Stimulated activated CD4-positive, alpha-beta T cell treated with anti-CD3 and anti-CD28 coated beads, TNF-alpha, amount 100 ng/mL, for 24 hours (primary cell): Measurements from ENCODE around the gene MEIS1.

Source experiments
- DNase-seq, 3 experiments: peaks; one replicate each; pipeline ENCODE4 v3.0.0-alpha.2; 2020; ENCODE audit warnings: low read depth in 3 of 3

MEIS1 gene

DNA sequence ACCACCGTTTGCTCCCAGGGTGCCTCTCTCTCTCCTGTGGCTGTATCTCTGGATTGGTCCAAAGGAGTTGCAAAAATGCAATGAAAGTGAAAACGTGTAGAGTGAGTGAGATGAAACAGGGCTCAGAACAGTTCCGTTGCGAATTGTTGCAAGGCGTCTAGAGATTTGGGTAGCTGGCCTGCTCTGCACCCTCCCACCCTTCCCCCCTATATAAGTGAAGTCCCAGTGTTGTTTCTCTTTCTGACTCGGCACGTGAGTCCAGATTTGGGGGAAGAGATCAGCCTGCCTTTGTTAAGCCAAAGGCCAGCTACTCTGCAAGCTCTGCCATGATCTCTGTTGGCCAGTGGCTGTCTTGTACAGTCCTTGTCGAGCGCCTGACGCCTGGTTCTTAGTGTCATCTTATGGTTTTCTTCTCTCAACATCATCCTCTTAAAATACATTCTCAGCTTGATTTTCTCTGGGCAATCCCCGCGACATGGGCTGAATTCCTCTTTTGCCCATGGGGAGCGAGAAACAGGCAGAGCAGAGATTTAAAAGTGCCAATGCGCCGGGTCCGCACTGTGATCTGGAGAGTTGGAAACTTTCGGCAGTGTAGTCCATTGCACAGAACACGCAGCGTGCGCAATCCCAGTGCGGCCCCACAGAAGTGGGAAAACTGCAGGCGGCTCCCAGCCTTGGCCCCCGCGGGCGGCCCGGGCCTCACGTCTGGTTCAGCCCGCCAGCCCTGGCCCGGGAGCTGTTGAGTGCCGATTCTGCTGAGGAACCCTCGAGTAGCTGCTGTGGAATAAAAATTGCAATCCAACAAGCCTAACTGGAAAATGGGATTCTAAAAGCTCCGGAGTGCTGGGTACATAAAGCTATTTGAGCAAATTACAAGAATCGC lies 9.3 kb downstream of the MEIS1 start:
- DNase-seq = no peak

GRCh38 chr2:66445076-66445924 lies 10.4 kb downstream of the MEIS1 start:
- no peak for DNase-seq

GRCh38 chr2:66445925-66446871 lies 11.3 kb downstream of the MEIS1 start:
- DNase-seq = no peak

DNA sequence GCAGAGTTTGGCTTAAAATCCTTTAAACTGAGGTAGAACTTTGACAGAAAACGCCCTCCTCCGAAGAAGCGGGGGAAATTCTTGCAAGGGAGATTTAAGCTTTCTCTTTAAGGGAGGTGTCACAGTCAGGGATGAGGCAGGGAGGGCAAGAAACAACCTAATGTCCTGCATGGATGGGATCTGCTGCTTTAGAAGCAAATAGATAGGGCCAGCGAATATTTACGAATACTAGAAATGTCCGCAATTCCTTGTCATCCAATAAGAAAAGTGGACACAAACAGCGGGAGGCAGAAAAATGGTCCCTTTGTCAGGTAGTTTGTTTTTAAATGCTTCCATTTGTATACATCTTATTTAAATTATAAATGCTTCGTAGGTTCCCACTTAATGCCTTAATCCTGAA lies 12.0 kb downstream of the MEIS1 start:
- no peak for DNase-seq

DNA sequence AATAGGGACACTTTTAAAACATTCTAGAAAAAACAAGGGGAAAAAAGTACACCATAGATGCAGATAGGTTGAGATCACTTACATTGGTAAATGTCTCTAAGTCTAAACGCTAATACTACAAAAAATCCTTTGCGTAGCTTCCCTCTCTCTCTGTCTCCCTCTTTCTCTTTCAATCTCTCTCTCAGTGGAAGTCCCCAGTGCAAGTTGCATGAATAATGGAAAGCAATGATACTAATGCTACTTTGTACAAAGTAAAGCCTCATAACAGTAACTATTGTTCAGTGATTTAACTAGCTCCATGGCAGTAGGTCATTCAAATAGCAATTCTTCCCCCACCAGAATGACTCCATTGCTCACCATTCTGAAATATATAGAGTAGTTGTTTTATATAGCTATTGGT lies 12.8 kb downstream of the MEIS1 start:
- DNase-seq = no peak

DNA sequence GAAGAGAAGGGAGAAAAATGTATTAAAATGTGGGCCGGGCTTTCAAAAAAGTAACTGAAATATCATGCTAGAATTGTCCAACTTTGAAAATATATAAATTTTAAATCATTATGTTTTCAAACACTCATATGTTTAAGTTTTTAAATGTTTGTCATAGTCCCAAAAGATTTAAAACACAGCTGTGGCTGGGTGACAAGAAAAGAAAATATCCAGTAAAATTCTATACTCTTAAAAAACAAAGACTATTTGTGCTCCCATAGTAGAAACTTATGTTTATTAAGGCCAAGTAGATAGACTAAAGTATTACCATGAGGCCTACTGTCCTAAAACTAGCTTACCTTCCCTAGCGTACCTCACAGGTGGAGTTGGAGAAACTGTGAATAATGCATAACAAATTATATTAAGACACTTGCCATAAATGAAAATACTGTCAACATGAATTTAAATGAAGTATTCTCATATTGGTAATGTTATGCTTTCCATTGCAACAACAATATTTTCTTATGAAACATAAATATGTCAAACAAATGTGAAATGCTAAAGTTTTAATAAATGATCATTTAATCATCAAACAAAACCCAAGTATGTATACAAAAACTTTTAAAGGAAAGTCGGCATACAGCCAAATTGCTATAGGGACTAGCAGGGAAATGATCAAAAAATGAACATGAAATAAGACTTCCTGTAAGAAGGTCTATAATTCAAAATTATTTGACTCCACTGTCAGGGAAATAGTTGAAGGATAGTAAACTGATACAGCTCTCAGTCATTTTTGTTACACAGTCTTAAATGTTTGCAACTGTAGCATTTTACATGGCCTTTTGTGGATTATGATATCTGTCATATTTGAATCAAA lies 13.4 kb downstream of the MEIS1 start:
- no peak for DNase-seq

DNA sequence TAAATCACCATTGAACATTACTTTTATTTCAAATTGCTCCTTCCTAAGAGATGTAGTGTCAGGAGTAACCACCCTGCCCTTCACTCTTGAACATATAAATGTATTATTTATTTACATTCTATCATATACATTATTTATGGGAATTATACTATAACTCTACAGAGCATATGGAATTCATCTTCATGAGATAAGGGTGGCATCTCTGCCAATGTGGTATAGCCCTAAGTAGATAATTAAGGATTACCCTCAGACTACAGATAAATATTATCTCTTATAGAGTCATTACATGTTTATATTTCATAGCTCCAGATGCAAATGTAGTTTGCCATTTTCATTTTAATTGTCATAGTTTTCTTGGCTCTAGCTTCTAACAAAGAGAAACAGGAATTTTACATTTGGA lies 17.3 kb downstream of the MEIS1 start:
- no peak for DNase-seq

DNA sequence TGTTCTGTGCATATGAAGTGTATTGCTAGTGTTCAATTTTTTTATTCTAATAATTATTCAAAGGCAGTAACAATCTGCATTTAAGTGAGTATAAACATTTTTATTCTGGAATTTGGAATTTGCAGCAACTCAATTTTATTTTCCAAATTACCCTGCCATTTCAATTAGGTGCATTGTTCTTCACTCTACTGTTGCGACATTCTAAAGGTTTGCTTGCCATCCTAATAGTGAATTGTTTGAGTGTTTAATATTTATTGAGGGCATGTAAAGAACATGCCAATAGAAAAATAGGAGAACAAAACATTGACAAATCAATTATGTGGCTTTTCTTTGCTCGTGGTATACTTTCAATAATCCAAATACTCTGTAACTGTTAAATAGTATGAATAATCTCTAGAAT lies 18.0 kb downstream of the MEIS1 start:
- DNase-seq = no peak

DNA sequence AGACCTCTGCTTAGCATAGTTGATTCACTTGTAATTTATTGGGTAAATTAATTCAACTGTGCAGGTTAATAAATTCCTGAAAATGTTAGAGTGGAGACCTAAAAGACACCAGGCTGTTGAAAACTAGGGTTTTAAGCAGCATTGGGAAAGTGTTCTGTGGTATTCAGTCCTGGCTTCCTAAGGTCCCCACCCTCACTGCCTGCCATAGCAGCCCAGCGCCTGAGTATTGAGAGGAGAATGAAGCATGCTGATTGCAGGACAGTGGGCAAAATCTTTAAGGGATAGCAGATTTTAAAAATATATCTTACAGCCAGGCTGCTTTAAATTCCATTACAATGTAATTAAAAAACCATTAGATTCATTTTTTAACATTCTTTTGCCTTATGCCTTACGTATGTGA lies 20.6 kb downstream of the MEIS1 start:
- DNase-seq = no peak

DNA sequence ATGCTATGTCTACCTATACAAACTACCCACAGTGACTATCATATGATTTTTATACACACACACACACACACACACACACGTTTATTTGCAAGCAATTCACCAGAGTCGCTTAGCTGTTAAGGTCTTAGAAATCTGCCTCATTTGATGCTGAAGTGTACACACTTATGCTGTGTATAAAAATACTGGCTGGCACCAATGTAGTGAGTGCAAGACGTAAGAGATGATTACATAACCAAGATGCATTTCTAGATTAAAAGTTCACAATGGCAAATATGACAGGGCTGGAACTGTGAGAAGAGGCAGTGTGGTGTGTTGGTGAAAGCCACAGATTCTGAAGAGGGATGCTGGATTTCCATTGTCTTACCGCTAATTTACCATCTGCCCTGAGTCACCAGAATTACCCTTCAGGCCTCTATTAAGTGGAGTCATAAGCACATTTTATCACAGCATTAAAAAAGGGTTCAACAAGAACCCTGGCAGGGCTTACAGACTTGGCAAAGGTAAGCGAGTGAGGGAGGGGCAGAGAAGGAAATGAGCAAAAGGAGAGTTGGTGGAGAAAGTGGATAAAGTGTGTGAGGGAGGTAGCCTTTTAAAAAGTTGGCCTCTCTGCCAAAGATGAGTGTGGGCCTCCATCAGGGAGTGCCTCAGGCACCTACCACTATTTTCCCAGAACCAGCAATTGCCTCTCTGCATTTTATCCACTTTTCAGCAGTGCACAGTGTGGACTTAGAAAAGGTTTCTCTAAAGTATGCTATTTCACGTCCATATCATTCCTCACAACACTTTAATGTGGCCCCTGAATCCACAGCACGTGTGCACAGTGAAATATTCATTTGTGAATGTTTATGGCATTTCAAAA lies 21.5 kb downstream of the MEIS1 start:
- no peak for DNase-seq

- no peak for DNase-seq
Measured at GRCh38 chr2:66457545-66457944, 22.6 kb downstream of the MEIS1 start.

DNA sequence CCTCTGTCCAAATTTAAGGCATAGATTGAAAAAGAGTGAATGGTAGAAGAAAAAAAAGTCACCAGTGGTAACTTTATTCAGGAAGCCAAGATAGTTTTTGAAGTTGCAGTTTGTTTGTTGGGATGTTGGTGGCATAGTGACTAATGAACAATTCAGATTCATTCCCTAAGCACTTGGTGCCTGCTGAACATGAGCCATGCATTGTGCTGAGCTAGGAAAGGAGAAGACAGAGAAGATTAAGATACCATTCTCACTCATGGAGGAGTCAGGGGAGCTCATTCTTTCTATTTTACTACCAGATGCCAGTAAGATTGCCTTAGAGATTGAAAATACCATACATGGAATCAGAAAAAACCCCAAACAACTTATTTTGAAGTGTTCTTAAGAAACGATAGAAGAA lies 25.1 kb downstream of the MEIS1 start:
- no peak for DNase-seq

- no peak for DNase-seq
Measured at GRCh38 chr2:66461001-66461663, 26.2 kb downstream of the MEIS1 start.

- no peak for DNase-seq
Measured at GRCh38 chr2:66461664-66462500, 27.0 kb downstream of the MEIS1 start.

DNA sequence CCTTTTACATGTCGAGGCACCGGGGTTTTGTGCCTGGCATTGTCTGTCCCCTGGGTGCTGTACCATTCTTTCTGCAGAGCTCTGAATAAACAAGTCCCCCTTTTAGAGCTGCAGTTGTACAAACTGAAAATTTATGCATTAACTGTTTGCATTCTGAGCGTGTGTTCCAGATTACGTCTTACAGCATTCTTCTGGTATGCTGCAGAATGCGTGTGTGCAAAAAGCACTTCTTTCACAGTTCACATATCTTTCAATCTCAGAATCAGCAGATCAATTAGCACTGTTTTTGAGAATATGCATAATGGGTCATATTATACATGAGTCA lies 27.5 kb downstream of the MEIS1 start:
- no peak for DNase-seq

DNA sequence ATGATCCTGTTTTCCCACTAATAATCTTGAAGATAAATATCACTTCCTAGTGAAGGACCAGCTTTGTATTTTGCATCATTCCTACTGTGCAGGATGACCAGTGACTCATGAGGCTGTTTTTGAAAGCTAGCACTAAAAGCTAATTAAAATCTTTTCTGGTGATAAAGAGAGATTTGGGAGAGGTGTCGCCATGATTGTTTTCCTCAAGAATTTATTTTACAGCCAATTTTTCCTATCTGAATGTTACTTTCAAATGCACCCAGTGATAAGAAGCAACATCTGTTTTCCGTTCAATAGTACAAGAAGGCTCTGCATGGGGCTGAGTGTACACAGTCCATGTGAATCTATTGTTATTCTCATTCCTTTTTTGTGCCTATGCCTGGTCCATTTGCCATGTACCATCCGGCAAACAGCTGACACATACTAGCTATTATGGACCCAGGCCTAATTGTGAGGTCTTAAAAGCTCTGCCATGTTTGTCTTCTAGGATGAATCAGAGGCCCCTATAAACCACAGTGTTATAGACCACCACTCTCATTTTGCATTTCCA lies 28.4 kb downstream of the MEIS1 start:
- DNase-seq = no peak

DNA sequence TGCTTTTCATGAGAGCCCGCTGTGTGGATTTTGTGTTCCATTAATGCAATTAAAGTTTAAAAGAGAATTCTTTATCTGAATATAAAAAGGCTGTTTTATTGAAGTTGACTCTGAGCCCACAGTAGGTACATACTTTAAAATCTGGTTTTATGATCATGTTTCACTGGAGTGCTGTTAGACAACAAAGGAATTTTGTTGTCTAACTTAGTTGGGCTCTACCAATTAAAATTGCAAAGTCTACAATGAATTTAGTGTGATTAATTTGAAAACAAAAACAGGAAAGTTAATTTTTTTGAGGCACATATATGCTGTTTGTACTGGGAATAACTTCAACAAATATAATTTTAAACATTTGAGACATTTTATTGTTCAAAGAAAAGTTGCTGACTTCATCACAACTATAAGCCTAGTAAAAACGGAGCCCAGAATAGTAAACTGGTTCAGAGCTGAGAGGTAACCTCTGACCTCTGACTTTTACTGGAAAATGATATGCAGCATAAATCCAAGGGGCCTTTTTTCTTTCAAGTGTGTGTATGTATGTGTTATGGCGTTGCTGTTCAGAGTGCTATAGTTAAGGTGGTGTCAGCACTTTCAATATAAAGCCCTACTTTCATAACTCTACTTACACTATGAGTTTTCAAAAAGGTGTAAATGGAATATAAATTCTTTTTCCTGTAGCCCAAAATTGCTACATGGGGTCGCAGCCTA lies 30.2 kb downstream of the MEIS1 start:
- no peak for DNase-seq

- no peak for DNase-seq
Measured at GRCh38 chr2:66466433-66466832, 31.5 kb downstream of the MEIS1 start.
